Prostate gland (tissue), 2 donors: ENCODE measurements around the gene ILDR1.

ENCODE experiments used
- POLR2AphosphoS5 ChIP-seq: sonication (generic); formaldehyde crosslinking; IDR thresholded peaks from one replicate; pipeline ENCODE4 v1.6.1; 2017; ENCODE audit warnings: antibody characterized with exemption
- TF ChIP-seq, protein P1 (sequence below), 4 experiments: fragments of 200-600 bp in 2 of 4; fragments of 450-650 bp in 2 of 4; sonication (generic) in 2 of 4; IDR thresholded peaks; 1 replicate in 3 of 4; 2 replicates in 1 of 4; pipeline ENCODE4 v1.5.1; 2016 to 2019; ENCODE audit warnings: antibody characterized with exemption in 4 of 4, mild to moderate bottlenecking in 2 of 4, moderate library complexity in 2 of 4

DNA sequence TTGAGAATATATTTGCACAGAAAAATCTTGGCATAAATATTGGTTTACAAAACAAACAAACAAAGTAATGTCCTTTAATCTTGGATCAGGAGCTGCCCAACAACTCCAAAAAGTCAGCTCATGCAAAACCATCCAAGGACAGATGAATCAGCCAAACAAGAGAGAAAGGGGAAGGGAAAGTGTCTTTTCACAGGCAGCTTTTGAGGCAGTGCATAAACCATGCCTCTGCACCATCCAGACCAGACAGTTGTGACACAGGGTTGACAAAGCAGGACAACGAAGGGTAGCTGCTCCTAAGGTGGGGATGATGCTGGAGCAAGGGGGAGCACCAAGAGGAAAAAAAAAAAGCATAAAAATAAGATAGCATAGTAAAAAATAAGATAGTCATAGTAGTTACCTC, 41.9 kb upstream of the ILDR1 start:
- no peak for TF ChIP-seq POLR2AphosphoS5
- TF ChIP-seq, protein P1, sequence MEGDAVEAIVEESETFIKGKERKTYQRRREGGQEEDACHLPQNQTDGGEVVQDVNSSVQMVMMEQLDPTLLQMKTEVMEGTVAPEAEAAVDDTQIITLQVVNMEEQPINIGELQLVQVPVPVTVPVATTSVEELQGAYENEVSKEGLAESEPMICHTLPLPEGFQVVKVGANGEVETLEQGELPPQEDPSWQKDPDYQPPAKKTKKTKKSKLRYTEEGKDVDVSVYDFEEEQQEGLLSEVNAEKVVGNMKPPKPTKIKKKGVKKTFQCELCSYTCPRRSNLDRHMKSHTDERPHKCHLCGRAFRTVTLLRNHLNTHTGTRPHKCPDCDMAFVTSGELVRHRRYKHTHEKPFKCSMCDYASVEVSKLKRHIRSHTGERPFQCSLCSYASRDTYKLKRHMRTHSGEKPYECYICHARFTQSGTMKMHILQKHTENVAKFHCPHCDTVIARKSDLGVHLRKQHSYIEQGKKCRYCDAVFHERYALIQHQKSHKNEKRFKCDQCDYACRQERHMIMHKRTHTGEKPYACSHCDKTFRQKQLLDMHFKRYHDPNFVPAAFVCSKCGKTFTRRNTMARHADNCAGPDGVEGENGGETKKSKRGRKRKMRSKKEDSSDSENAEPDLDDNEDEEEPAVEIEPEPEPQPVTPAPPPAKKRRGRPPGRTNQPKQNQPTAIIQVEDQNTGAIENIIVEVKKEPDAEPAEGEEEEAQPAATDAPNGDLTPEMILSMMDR (IDR thresholded peaks at IDR 0.05) = no peak
